ENCODE measurements around the gene HMGCS2. TPM values are rescaled to one million over a fixed set of nuclear protein-coding genes. Genes with fewer than 3 reads are reported as not detected.
A peak's percentile ranks its signal among the peaks of the same experiment; 100 is the strongest.
"Not testable (repeated sequence)": the region's sequence is repeated elsewhere in the genome, so short reads cannot be mapped to it uniquely, and the experiment has no call there.

Gene HMGCS2
- total RNA-seq, 1 donor from 2014 or later, result 105 TPM

DNA sequence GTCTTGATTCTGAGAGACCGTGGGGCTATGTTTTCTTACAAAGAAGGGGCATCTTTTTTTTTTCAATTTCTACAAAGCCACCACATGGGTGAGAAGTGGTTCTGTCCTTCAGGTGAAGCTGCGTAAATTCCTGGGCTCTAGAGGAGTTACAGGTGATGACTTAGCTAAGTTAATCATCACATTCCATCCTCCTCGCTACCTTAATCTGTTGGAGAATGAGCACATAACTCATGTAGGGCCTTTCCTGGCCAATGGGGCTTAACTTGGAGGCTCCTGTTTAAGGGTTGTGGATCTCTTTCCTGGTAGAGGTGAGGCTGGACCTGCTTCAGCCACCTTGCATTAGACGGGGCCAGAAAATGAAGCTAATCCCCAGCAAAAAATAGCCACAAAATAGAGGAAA lies 22.7 kb upstream of the HMGCS2 start:
- no peaks in the 10 kb centered on the region for H3K27me3 Mint-ChIP-seq
- DNase-seq (ENCODE audit: low spot score, unreplicated experiment), result no peak
- H3K4me1 Mint-ChIP-seq (ENCODE audit: low read depth), result peaks cover 46% of the 10 kb centered on the region
- TF ChIP-seq, protein P1, sequence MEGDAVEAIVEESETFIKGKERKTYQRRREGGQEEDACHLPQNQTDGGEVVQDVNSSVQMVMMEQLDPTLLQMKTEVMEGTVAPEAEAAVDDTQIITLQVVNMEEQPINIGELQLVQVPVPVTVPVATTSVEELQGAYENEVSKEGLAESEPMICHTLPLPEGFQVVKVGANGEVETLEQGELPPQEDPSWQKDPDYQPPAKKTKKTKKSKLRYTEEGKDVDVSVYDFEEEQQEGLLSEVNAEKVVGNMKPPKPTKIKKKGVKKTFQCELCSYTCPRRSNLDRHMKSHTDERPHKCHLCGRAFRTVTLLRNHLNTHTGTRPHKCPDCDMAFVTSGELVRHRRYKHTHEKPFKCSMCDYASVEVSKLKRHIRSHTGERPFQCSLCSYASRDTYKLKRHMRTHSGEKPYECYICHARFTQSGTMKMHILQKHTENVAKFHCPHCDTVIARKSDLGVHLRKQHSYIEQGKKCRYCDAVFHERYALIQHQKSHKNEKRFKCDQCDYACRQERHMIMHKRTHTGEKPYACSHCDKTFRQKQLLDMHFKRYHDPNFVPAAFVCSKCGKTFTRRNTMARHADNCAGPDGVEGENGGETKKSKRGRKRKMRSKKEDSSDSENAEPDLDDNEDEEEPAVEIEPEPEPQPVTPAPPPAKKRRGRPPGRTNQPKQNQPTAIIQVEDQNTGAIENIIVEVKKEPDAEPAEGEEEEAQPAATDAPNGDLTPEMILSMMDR (IDR thresholded peaks at IDR 0.05; ENCODE audit: unreplicated experiment), result no peak
- no peaks in the 10 kb centered on the region for H3K9me3 Mint-ChIP-seq (ENCODE audit: low read depth)
- no peak overlapping the region for H3K4me3 Mint-ChIP-seq (ENCODE audit: low read depth)
- no peaks in the 10 kb centered on the region for H3K36me3 Mint-ChIP-seq (ENCODE audit: insufficient read depth)
- peak overlapping the region; percentile 98 for H3K27ac Mint-ChIP-seq

DNA sequence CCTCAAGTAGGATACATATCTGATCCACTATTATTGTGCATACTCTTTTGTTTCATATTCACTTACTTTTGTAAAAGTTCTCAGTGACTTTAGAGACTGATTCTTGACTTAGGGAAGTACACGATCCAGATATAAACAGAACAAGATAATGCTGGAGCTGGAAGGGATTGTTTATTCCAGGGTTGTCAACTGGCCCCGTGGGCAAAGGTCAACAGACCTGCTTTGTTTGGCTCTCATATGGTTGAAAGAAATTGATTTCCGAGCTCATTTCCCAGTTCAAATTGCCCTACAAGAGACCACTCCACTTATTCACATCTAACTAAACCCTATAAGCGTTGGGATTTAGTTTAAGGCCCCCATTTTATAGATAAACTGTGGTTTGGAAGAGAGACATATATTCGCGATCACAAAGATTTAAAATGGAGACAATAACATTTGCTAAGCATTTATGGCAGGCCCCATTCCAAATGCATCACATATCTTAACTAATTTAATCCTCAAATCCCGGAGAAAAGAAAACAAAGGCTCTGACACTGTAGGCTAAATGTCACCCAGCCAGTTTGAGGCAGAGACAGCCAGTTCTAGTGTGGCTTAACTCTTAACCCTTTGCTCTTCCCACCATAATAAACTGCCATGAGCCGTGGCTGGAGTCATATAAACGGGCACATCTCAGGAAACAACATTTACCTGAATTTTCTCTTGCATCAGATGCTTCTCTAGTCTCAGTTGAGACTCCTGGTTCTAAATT lies 21.9 kb upstream of the HMGCS2 start:
- TF ChIP-seq, protein P1 (IDR thresholded peaks at IDR 0.05; ENCODE audit: unreplicated experiment), result no peak
- Mint-ChIP-seq H3K9me3 (ENCODE audit: low read depth) (no peaks in the 10 kb centered on the region), H3K4me3 (ENCODE audit: low read depth) (no peak overlapping the region)

DNA sequence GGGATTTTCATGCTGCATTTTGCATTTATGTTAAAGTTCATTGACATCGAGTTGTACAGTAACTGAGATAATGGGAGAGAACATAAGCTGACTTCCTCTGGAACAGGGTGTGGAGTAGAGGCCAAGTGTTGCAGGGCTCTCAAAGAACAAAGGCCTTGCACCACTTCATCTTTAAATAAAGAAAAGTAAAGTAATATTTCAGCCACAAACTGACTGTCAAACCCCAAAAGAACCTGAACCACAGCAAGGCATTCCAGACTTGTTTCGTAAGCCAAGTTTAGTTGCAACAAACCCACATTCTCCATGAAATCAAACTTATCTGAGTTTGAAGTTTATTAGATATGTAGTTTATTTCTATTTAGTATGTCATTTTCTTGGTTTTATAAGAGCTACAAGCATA lies 19.1 kb upstream of the HMGCS2 start:
- H3K9me3 Mint-ChIP-seq (ENCODE audit: low read depth), result no peaks in the 10 kb centered on the region
- DNase-seq (ENCODE audit: low spot score, unreplicated experiment), result no peak

More for the DNA sequence above, 21.9 kb upstream of the HMGCS2 start:
- Mint-ChIP-seq H3K36me3 (ENCODE audit: insufficient read depth) (no peaks in the 10 kb centered on the region), H3K27ac (peak overlapping the region; percentile 98), H3K4me1 (ENCODE audit: low read depth) (peaks cover 51% of the 10 kb centered on the region), H3K27me3 (no peaks in the 10 kb centered on the region)
- DNase-seq (ENCODE audit: low spot score, unreplicated experiment), result no peak

DNA sequence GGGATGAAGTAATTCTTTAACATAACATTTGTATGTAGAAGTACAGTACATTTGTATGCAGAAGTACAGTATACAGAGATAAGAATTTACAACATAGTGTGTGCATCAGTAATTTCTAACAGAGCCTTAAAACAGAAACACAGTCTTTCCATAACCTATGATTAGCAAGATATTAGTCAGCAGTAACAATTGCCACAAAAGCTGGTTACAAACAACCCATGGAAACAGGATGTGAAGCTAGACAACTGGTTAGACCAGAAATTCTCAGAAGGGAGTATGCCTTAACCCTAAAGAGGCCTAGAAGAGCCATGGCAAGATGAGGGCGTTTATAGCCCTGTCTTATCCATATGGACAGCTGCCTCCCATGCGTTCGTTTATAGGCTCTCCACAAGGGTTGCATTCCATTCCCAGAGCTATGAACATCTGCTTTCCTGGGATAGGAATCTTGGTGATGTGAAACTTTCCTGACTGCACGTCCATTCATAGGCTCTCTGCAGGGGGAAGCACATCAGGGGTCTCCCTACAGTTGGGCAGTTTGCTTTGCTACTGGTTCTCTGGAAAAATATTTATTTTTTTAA lies 17.9 kb upstream of the HMGCS2 start:
- peaks cover 61% of the 10 kb centered on the region for H3K4me1 Mint-ChIP-seq (ENCODE audit: low read depth)
- not testable (repeated sequence) for DNase-seq (ENCODE audit: low spot score, unreplicated experiment); H3K9me3 Mint-ChIP-seq (ENCODE audit: low read depth); H3K36me3 Mint-ChIP-seq (ENCODE audit: insufficient read depth); H3K27ac Mint-ChIP-seq; H3K4me3 Mint-ChIP-seq (ENCODE audit: low read depth); H3K27me3 Mint-ChIP-seq

More for the DNA sequence above, 19.1 kb upstream of the HMGCS2 start:
- Mint-ChIP-seq H3K4me3 (ENCODE audit: low read depth) (no peak overlapping the region), H3K36me3 (ENCODE audit: insufficient read depth) (no peaks in the 10 kb centered on the region), H3K4me1 (ENCODE audit: low read depth) (peaks cover 59% of the 10 kb centered on the region), H3K27me3 (no peaks in the 10 kb centered on the region), H3K27ac (no peak overlapping the region)
- TF ChIP-seq, protein P1 (IDR thresholded peaks at IDR 0.05; ENCODE audit: unreplicated experiment), result no peak

DNA sequence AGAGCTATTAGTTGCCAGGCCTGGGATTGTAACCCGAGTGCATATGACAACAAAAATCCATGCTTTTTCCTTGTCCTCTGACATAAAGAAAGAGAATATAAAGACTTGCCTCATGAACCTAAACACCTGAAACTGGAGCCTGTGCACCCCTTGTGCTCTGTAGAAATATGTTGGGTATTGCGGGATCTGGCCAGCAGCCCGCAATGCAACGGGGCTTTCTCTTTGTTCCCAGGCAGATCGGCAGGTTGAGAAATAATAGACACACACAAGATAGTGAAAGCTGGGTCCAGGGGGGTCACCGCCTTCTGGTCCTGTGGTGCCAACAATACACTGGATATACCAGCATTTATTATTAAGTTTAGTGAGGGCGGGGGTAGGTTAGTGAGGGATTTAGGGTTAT lies 17.3 kb upstream of the HMGCS2 start:
- not testable (repeated sequence) for H3K9me3 Mint-ChIP-seq (ENCODE audit: low read depth); H3K4me3 Mint-ChIP-seq (ENCODE audit: low read depth); H3K36me3 Mint-ChIP-seq (ENCODE audit: insufficient read depth); H3K27me3 Mint-ChIP-seq; DNase-seq (ENCODE audit: low spot score, unreplicated experiment)
- Mint-ChIP-seq H3K27ac (peak overlapping the region; percentile 67), H3K4me1 (ENCODE audit: low read depth) (peaks cover 59% of the 10 kb centered on the region)

DNA sequence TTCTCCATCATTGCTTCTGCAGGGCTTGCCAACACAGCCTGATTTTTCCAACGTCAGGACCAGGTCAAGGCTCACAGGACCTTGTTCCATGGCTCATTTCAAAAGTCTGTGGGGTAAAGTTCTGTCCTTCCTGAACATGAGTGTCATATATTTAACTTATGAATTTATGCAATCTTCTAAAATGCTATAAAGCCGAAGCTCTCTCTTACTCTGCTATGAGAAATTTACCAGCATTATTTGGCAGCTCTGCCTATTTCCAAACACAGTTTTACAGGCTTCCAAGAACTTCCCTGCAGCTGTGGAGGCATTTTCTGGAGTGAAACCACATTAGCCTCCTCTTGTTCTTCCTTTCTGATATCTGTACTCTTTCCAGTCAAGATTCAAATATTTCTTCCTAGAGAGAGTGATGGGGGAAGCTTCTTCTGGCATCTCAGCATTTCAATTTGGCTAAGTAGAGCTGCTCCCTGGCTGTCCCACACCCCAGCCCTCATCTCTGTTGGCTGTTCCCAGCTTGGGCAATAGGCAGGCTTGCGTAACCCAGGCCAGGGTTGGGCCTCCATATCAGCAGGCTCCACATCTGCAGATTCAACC lies 15.6 kb upstream of the HMGCS2 start:
- DNase-seq (ENCODE audit: low spot score, unreplicated experiment), result no peak
- Mint-ChIP-seq H3K4me1 (ENCODE audit: low read depth) (peaks cover 64% of the 10 kb centered on the region), H3K27ac (peak overlapping the region; percentile 40), H3K36me3 (ENCODE audit: insufficient read depth) (no peaks in the 10 kb centered on the region), H3K9me3 (ENCODE audit: low read depth) (no peaks in the 10 kb centered on the region), H3K4me3 (ENCODE audit: low read depth) (no peak overlapping the region), H3K27me3 (no peaks in the 10 kb centered on the region)
- TF ChIP-seq, protein P1 (IDR thresholded peaks at IDR 0.05; ENCODE audit: unreplicated experiment), result no peak
